NCI-H526 treated with DMSO at 0.1 percent for 48 hours (cell line): Measurements from ENCODE around the gene HID1.

Source experiments
- DNase-seq: peaks from one replicate; lab custom pipeline; 2025; lab: John Stamatoyannopoulos, UW

The HID1 gene

DNA sequence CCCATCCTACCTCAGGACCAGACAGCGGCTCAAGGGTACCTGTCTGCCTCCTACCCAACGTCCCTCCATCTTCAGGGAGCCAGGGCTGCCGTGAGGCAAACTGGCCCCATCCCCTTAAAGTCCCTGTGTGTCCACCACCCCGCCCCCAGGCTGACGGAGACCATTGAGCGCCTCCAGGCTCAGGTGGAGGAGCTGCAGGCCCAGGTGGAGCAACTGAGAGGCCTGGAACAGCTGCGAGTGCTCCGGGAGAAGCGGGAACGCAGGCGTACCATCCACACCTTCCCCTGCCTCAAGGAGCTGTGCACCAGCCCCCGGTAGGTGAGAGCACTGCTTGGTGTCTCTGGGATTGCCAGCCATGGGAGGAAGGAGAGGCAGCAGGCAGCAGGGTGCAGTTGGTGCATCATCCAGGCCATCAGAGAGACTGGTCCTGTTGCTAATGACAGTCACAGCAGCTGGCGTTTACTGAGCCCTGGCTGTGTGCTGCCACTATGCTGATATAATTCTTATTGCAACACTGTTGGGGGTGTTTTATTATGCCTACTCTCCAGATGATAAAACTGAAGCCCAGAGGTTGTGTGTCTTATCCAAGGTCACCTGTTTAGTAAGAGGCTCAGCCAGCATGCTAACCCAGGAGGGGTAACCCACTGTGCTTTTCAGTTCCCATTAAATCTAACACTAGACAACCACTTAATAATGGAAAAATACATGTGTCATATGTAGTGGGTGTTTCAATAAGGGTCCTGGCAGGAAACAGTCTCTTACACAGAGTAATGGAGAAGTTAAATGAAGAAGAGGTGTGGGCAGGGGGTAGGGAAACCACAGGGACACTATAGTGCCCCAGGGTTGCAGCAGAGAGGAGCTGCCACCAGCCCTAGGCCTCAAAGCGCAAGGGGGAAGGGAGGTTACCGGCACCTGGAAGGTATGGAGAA is 29.6 kb upstream of the HID1 start:
- DNase-seq = no peak

DNA sequence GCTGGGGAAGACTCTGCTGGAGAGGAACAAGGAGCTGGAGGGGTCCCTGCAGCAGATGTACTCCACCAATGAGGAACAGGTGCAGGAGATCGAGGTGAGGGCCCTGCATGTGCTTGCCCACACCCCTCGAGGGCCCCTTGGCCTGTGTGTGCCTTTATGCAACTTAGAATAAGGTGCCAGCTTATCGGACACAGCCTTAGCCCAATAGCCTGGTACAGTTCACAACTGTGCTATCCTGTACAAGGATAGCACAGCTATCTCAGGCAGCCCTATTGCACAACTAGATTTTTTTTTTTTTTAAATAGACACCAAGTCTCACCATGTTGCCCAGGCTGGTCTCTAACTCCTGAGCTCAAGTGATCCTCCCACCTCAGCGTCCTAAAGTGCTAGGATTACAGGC is 27.0 kb upstream of the HID1 start:
- DNase-seq = no peak

DNA sequence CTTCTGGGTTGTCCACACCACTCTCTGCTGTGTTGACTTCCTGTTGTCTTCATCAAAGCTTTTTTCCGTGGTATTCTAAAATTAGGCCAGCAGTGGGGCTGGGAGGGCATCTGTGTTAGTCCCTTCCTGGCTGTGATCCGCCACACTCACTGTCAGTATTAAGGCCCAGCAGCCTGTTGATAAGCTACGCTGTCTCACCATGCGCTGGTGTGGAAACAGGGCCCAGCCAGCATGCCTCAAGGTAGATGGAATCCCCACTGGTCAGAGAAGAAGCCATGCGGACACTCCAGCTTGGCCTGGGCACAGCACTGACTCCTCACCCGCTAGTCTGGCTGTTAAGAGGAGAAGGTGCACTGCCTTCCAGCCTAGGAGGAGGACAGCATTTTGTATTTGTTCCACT is 26.2 kb upstream of the HID1 start:
- no peak for DNase-seq

DNA sequence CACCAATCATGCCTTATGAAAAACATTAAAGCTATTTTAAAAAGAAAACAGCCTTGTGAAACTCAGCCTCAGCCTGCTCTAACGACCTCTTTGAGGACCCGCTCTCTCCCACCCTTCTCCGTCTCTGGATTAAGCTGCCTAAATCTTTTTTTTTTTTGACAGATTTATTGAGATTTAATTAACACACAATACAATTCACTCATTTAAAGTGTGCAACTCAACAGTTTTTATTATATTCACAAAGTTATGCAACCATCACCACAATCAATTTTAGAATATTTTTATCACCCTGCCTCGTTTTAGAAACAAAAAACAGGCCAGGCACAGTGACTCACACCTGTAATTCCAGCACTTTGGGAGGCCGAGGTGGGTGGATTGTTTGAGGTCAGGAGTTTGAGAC is 23.3 kb upstream of the HID1 start:
- no peak for DNase-seq

DNA sequence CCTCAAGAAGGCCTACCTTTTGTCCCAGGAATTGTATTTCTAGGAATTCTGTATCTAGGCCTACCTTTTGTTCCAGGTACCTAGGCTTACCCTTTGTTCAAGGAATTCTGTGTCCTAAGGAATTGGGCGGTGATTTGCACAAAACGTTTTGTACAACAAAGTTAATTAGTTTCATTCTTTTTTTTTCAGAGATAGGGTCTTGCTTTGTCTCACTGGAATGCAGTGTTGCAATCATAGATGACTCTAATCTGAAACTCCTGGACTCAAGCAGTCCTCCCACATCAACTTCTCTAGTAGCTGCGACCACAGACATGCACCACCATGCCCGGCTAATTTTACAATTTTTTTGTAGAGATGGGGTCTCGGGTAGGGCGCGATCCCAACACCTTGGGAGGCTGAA is 21.9 kb upstream of the HID1 start:
- no peak for DNase-seq

DNA sequence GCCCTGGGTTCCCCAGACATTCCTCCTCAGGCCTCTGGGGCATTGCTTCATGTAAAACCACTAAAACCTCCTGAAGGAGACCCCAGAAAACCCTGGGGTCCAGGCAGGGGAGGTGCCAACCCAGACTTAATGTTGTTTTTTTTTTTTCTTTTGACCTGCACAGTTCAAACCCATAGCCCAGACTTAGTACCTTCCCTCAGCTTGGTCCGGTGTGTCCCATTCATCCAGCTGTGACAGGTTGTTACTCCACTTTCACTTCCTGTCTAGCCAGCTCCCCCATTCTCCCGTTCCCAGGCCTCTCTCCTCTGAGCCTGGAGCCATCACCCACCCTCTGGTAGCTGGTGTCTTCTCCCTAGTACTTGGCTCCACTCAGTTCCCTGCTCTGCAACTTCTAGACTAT is 19.7 kb upstream of the HID1 start:
- no peak for DNase-seq

DNA sequence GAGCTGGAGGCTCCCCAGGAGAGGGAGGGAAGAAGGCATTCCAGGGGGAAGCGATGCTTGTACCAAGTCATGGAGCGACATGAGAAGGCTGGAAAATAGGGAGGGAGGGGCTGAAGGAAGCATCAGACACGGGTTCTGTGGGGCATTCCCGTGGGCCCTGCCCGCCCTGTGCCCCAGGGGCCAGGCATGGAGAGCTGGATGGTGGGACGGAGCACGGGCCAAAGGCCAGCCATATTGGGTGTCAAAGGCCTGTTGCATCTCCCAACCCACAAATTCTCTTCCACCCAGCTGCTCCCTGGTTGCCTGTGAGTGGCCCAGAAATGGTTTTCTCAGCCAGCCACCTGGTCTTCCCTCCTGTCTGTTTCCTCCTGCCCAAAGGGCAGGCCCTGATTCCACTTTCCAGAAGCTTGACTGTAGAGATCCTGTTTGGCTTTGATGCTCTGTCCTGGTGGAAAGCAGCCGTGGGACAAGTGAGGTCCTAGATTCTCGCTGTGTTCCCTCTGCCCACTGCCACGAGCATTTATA is 18.1 kb upstream of the HID1 start:
- DNase-seq = no peak

DNA sequence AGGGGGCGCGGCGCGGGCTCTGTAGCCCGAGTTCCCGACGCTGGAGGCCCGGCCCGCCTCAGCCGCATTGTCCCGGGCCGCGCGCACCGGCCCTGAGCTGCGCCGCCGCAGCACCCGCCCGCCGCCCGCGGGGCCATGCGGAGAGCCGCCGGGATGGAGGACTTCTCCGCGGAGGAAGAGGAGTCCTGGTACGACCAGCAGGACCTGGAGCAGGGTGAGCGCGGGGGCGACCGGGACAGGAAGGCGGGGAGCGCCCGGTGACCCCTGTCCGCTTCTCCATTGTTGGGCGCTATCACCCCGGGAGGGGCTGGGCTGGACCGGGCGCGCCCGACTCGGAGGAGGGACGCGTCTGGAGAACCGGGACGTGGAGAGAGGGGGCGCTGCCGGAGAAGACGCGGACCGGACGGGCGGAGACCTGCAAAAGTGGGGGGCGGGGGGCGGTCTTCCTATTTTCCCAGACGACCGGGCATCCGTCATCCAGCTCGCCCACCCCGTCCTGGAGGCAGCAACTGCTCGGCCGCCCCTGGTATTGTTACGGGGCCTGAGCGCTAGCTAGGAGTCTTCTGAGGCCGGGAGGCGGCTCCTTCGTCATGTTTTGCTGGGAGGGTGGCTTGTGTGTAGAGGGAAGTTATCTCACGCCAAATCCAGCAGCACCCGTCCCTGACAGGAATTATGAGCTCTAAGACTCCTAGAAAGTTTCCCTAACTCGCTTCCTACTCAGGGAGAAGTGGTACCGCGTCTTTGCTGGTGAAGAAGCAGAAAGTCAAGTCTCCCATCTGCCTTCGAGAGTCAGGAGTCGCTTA is 15.6 kb upstream of the HID1 start:
- DNase-seq = peak; percentile 32

DNA sequence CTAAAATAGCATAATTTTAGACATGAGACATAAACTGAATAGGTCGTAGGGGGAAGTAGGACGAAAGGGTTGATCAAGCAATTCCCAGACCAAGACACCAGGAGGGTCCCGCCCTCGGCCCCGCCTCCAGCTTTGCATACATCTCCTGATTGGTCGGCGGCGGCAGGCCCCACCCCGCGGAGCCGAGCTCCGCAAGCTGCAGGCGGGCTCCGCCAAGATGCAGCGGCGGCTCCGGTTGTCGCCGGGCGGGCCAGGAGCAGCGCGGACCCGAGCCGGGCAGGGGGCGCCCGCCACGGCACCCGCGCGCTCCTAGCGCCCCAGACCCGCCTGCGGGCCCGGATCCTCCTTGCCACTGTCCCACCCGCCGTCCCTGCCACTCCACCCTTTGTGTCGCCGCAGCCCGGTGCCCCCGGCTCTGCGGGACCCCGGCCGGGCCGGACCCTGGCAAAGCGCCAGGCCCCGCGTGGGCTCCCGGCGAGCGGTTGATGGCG is 14.9 kb upstream of the HID1 start, which contains the start of gene CDR2L:
CDR2L (plus strand) TSS at position 215 of the 491 bp plus-strand sequence. CDS start 412 bp downstream, outside the sequence.
- peak; percentile 83 for DNase-seq

DNA sequence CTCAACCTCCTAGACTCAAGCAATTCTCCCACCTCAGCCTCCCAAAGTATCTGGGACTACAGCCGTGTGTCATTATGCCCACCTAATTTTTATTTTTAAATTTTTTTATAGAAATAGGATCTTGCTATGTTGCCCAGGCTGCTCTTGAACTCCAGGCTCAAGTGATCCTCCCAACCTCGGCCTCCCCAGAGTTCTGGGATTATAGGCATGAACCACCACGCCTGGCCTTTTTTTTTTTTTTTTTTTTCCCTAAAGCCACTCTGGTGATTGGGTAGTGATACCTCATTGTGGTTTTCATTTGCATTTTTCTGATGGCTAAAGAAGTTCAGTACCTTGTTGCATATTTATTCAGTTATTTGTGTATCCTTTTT is 13.6 kb upstream of the HID1 start:
- DNase-seq = no peak

DNA sequence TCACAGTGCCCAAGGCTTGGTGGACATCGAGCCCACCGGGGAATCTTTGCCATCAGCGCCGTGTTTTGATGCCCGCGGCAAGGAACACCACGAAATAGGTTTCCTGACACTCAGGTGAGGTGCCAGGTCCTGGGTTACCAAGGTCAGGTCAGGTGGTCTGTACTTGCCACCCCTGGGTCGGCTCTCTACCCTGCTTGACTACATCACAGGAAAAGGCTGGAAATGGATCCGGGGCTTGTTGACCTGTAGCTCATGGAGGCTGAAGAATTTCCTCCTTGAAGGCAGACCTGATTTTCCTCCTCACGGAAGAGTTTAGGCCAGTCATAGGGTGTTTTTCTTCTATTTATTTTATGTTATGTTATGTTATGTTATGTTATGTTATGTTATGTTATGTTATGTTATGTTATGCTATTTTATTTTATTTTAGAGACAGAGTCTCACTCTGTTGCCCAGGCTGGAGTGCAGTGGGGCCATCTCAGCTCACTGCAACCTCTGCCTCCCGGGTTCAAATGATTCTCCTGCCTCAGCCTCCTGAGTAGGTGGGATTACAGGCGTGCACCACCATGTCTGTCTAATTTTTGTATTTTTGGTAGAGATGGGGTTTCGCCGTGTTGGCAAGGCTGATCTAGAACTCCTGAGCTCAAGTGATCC is 10.2 kb upstream of the HID1 start:
- peak; percentile 37 for DNase-seq

DNA sequence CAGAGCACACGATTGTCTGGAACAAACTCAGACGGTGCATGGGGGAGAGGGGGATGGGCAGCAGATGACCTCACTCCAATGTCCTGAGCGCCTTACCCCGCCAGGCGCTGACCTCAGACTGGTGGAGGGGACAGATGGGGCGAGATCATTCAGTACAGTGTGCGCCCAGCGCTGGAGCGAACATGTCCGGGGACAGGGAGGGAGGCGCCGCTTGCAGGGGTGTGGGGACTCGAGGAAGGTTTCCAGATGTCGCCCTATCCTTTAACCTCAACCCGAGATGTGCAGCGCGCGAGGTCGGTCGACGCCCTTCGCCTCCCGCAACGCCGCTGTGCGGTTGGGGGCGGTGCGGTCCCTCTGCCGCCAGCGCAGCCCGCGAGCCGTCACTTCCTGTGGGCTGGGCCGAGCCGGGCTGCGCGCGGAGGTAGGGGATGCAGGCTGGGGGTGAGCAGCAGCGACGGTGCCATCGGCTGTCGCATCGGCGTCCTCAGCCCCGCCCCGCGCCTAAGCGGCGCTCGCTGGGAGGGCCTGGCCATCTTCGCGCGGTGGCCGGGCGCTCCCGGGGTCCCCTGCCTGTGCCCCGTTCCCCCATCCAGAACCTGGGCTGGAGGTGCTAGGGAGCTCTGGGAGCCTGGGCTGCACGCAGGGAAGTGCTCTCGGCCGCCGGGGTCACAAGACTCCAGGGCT is 9.6 kb upstream of the HID1 start:
- peak; percentile 39 for DNase-seq

DNA sequence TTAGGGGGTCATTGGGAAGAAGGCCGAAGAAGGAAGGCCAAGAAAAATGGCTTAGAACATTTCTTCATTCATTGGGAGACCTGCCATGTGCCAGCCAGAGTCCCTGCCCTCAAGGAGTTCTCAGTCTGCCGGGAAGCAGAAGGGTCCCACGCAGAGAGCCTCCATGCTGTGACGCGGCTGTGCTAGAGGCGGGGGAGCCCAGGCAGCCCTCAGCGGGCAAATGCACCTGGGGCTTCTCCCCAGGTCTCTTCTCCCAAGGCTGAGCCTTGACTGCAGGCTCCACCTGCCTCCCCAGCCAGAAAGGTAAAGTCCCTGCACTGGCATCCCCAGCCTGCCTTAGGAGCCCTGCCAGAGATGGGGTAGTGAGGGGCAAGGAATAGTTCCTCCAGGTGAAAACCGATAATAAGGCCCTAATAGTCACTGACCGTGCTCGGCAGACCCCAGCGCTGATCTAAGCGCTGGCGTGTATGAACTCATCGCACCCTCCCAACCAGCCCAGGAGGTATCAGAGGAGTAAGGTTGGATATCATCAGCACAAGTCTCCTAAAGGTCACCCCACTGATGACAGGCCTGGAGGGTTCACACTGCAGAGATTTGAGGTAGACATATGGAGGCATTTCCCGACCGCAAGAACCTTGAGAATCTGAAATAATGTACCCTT is 8.9 kb upstream of the HID1 start:
- DNase-seq = no peak

DNA sequence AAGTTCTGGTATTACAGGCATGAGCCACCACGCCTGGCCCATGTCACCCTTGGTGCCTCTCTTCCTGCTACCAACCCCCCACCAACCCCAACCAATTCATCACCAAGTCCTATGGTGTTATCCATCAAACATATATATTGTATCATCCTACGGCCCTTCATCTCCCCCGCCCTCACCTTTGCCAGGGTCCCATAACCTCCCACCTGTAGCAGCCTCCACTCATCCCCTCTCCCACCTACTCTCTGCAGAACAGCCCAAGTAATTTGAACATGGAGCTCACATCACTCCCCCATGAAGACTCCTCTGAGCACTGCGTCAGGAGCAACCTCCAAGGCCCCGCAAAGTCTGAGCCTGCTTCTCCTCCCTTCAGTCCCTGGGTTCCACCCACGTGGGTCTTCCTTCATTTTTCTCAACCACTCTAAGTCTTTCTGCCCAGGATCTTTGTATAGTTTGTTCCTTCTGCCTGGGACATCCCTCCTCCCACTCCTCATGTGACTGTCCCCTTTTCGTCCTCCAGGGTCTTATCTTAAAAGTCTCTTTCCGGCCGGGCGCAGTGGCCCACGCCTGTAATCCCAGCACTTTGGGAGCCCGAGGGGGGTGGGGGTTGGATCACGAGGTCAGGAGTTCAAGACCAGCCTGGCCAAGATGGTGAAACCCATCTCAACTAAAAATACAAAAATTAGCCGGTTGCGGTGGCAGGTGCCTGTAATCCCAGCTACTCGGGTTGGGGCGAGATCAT is 7.0 kb upstream of the HID1 start:
- DNase-seq = no peak

DNA sequence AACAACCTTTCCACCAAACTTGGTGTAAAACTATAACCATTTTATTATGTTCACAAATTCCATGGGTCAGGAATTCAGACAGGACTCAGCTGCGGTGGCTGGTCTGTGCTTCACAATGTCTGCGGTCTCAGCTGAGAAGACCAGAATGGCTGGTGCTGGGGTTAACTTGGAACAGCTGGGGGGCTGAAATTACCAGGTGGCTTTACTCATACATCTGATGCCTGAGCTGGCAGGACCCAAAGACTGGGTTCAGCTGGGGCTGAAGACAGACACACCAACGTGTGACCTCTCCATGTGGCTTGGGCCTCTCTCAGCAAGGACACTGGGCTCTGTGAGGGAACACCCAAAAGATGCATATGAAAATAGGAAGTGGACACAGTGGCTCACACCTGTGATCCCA is 5.7 kb upstream of the HID1 start:
- DNase-seq = no peak

DNA sequence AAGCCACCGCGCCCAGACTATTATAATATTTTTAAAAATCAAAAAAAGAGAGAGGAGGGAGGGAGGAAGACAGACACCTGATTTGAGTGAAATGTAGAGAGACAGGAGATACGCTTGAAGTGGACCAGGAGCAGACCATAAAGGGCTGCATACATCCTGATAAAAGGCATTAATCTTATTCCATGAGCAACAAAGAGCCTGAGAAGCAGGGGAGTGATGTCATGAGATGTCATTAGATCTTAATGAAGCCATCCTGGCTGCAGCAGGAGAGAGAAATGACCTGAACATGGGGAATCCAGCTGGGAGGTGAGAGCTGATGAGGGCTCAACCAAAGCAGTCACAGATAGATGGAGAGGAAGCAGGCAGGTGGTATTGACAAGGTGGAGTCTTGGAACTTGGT is 5.2 kb upstream of the HID1 start:
- no peak for DNase-seq

DNA sequence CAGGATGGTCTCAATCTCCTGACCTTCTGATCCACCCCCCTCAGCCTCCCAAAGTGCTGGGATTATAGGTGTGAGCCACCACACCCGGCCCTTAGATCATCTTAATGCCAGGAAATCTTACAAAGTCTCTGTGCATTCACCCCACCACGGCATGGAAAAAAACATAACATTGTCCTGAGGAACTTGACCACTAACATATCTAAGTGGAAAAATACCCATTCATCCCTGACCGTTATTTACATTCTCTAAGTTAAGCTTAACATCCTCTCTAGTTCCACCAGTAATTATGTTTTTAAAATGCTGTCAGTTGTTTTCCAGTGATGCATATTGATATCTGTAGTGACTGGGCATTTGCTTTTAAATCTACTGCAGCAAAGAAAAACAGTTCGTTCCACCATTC is 3.4 kb upstream of the HID1 start:
- DNase-seq = no peak

DNA sequence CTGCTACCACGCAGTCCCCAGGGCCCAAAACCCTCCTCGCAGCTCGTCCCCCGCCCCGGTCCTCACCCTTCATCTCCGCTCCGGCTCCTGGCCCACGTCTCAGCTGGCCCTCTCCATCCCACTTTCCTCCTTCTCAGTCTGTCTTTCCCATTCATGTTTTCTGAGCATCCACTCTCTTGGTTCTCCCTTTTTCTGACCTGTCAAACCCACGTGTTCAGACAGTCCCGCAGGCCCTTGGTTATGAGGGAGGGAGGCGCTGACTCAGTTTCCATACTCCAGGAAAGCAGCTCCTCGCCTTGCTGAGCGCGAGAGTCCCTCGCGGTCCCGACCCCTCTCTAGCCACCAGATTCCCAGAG is 392 bp upstream of the HID1 start:
- no peak for DNase-seq

DNA sequence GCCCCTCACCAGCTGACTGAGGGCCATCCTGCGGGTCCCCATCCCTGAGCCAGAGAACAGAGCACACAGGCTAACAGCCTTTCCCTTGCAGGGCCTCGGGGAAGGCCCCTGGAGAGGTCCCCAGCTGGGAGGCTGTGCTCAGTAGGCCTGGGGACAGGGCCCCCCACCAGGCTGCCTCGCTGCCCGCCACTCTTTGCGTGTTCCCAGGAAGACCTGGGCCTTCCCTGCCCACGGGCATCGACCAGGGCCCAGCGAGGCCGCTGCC is 785 bp downstream of the HID1 start:
- DNase-seq = no peak

DNA sequence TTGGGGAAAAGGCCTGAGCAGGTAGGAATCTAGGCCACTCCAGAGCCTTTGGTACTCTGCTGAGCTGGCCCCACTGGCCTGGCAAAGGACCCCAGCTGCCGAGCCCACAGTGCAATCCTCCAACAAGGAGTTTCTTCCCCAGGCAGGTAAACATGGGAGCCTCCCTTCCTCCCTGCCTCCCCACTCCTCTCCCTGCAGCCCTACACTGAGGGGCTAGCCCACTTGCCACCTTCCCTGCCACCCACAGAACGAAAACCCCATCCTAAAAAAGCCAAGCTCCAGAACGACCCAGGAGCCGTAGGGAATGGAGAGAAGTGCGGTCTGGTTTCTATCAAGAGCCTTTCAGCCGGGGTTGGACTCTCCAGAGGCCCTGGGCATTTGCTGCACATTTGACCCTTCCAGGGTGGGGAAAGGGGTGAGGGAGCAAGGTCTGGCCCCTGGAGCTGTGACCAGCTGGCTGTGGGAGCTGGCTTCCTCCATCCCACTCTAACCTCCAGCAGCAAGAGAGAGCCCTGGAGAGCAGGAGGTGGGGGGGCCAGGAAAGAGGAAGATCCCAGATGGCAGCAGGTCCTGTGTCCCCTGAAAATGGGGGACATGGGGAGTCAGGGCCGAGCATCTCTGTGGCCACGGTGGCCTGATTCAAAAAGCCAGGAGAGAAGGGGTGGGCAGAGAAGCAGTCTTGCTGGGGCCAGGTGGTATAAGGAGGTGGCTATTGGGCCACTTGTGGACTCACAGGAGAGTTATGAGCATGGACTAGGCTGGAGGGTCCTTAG is 1.3 kb downstream of the HID1 start:
- DNase-seq = no peak
